Chondrocyte (in vitro differentiated cells): Measurements from ENCODE around the gene GDF15. TPM values are rescaled to one million over a fixed set of nuclear protein-coding genes. Genes with fewer than 3 reads are reported as not detected.
"Not testable (repeated sequence)": the region's sequence is repeated elsewhere in the genome, so short reads cannot be mapped to it uniquely, and the experiment has no call there.

ENCODE experiments used
- DNase-seq: peaks from one replicate; pipeline ENCODE4 v3.0.0; 2021; ENCODE audit warnings: mixed read lengths, low spot score
- H3K27ac Mint-ChIP-seq: one replicate; pipeline ENCODE4 v1.8.0; 2021; ENCODE audit warnings: mild to moderate bottlenecking, moderate library complexity, mixed read lengths; ENCODE audit not compliant: unreplicated experiment
- H3K27me3 Mint-ChIP-seq: 2 replicates; pipeline ENCODE4 v1.8.0; 2021; ENCODE audit warnings: low read depth, mixed read lengths
- H3K36me3 Mint-ChIP-seq: 2 replicates; pipeline ENCODE4 v1.8.0; 2021; ENCODE audit warnings: low read depth, mixed read lengths
- H3K4me1 Mint-ChIP-seq: 2 replicates; pipeline ENCODE4 v1.8.0; 2021; ENCODE audit warnings: low read depth, mild to moderate bottlenecking, mixed read lengths
- H3K4me3 Mint-ChIP-seq: one replicate; pipeline ENCODE4 v1.8.0; 2021; ENCODE audit warnings: mild to moderate bottlenecking, moderate library complexity, mixed read lengths; ENCODE audit not compliant: unreplicated experiment
- H3K9me3 Mint-ChIP-seq: 2 replicates; pipeline ENCODE4 v1.8.0; 2021; ENCODE audit warnings: low read depth, mixed read lengths
- CTCF ChIP-seq: fragments of 200-600 bp; sonication (generic); IDR thresholded peaks from 2 replicates; pipeline ENCODE4 v1.5.0; 2021; ENCODE audit warnings: antibody characterized with exemption, mild to moderate bottlenecking, moderate library complexity
- total RNA-seq: library from RNA; stranded (reverse); gene quantifications from 3 replicates; pipeline ENCODE4 v1.2.1, GENCODE V29; 2021

Gene GDF15
- total RNA-seq, 1 donor from 2014 or later: 149 TPM

GRCh38 chr19:18348171-18348570 lies 37.8 kb upstream of the GDF15 start:
- no peak for DNase-seq
- Mint-ChIP-seq H3K4me3 (no peak overlapping the region), H3K4me1 (no peaks in the 10 kb centered on the region), H3K27ac (no peak overlapping the region), H3K9me3 (no peaks in the 10 kb centered on the region), H3K36me3 (peaks cover 8% of the 10 kb centered on the region), H3K27me3 (no peaks in the 10 kb centered on the region)
- no peak for TF ChIP-seq CTCF

- not testable (repeated sequence) for H3K9me3 Mint-ChIP-seq, DNase-seq, H3K4me3 Mint-ChIP-seq, H3K36me3 Mint-ChIP-seq, H3K27me3 Mint-ChIP-seq, H3K4me1 Mint-ChIP-seq, H3K27ac Mint-ChIP-seq
Observed at GRCh38 chr19:18348818-18349339, 37.1 kb upstream of the GDF15 start.

- DNase-seq: no peak
- peaks cover 9% of the 10 kb centered on the region for H3K36me3 Mint-ChIP-seq
- peak overlapping the region; percentile 4 for H3K27ac Mint-ChIP-seq
- TF ChIP-seq CTCF: peak; percentile 92
- H3K27me3 Mint-ChIP-seq: no peaks in the 10 kb centered on the region
- no peak overlapping the region for H3K4me3 Mint-ChIP-seq
- no peaks in the 10 kb centered on the region for H3K4me1 Mint-ChIP-seq
- H3K9me3 Mint-ChIP-seq: no peaks in the 10 kb centered on the region
Observed at GRCh38 chr19:18349524-18350128, 36.3 kb upstream of the GDF15 start.

GRCh38 chr19:18350490-18350889 lies 35.5 kb upstream of the GDF15 start:
- Mint-ChIP-seq H3K36me3 (peaks cover 9% of the 10 kb centered on the region), H3K4me3 (no peak overlapping the region), H3K27me3 (no peaks in the 10 kb centered on the region), H3K27ac (no peak overlapping the region), H3K9me3 (no peaks in the 10 kb centered on the region), H3K4me1 (no peaks in the 10 kb centered on the region)
- no peak for TF ChIP-seq CTCF
- DNase-seq: no peak

GRCh38 chr19:18351544-18351943 lies 34.4 kb upstream of the GDF15 start:
- Mint-ChIP-seq H3K4me3 (no peak overlapping the region), H3K36me3 (peaks cover 4% of the 10 kb centered on the region), H3K4me1 (no peaks in the 10 kb centered on the region), H3K27ac (no peak overlapping the region), H3K27me3 (no peaks in the 10 kb centered on the region), H3K9me3 (no peaks in the 10 kb centered on the region)
- no peak for TF ChIP-seq CTCF
- DNase-seq: no peak

GRCh38 chr19:18353378-18354005 lies 32.5 kb upstream of the GDF15 start:
- TF ChIP-seq CTCF: no peak
- H3K27me3 Mint-ChIP-seq: no peaks in the 10 kb centered on the region
- no peak overlapping the region for H3K4me3 Mint-ChIP-seq
- H3K9me3 Mint-ChIP-seq: no peaks in the 10 kb centered on the region
- no peak for DNase-seq
- H3K36me3 Mint-ChIP-seq: peaks cover 12% of the 10 kb centered on the region
- no peaks in the 10 kb centered on the region for H3K4me1 Mint-ChIP-seq
- H3K27ac Mint-ChIP-seq: no peak overlapping the region

- not testable (repeated sequence) for DNase-seq, H3K27me3 Mint-ChIP-seq, H3K9me3 Mint-ChIP-seq, H3K27ac Mint-ChIP-seq, H3K4me3 Mint-ChIP-seq, H3K4me1 Mint-ChIP-seq
- H3K36me3 Mint-ChIP-seq: peaks cover 17% of the 10 kb centered on the region
Observed at GRCh38 chr19:18354743-18355142, 31.2 kb upstream of the GDF15 start.
